Panc1 (cell line): ENCODE measurements around the gene ACOT12.

Source experiments
- CTCF ChIP-seq: fragments of 450-650 bp; IDR thresholded peaks from 2 replicates; pipeline ENCODE4 v1.5.1; 2017; ENCODE audit warnings: mild to moderate bottlenecking
- POLR2AphosphoS5 ChIP-seq: IDR thresholded peaks from 2 replicates; pipeline ENCODE4 v1.6.1; 2012; ENCODE audit warnings: mild to moderate bottlenecking, low read depth, low read length, moderate library complexity
- REST ChIP-seq, 2 experiments: IDR thresholded peaks; 2 replicates each; pipeline ENCODE4 v1.6.1; 2011 to 2012; ENCODE audit warnings: low read depth in 2 of 2, control low read depth in 1 of 2, low read length in 1 of 2, mild to moderate bottlenecking in 1 of 2, moderate library complexity in 1 of 2; ENCODE audit not compliant: insufficient read depth in 1 of 2
- SIN3A ChIP-seq: IDR thresholded peaks from 2 replicates; pipeline ENCODE4 v1.6.1; 2012; ENCODE audit warnings: low read depth, mild to moderate bottlenecking, low read length, moderate library complexity, borderline replicate concordance; ENCODE audit not compliant: insufficient read depth

- TF ChIP-seq CTCF (no peak), SIN3A (no peak), REST (IDR thresholded peaks at IDR 0.05; ENCODE audit: insufficient read depth in 1 of 2, low read depth in 2 of 2, low read length in 1 of 2) (no peak), POLR2AphosphoS5 (no peak)
Observed at GRCh38 chr5:81397176-81397575, 3.2 kb upstream of the ACOT12 start.
